BE2C (cell line): Measurements from ENCODE around the gene RLBP1.

Experiments used
- DNase-seq: peaks from one replicate; pipeline ENCODE4 v3.0.0-alpha.2; 2020
- H3K27me3 ChIP-seq: fragments of 250-450 bp; sonication (Bioruptor Pico); 2 replicates; pipeline ENCODE4 v1.5.1; 2020; ENCODE audit warnings: mild to moderate bottlenecking
- H3K36me3 ChIP-seq: fragments of 250-450 bp; sonication (Bioruptor Pico); 2 replicates; pipeline ENCODE4 v1.5.1; 2020; ENCODE audit warnings: mild to moderate bottlenecking
- H3K4me1 ChIP-seq: fragments of 250-450 bp; sonication (Bioruptor Pico); 2 replicates; pipeline ENCODE4 v1.5.1; 2020
- H3K4me3 ChIP-seq: 2 replicates; pipeline ENCODE4 v1.5.1; 2011; ENCODE audit warnings: low read depth, low read length
- H3K9me3 ChIP-seq: fragments of 250-450 bp; sonication (Bioruptor Pico); 2 replicates; pipeline ENCODE4 v1.5.1; 2020
- TF ChIP-seq, protein P1 (sequence below): IDR thresholded peaks from 2 replicates; pipeline ENCODE4 v1.5.1; 2012; ENCODE audit warnings: mild to moderate bottlenecking, low read depth, low read length

The RLBP1 gene

GRCh38 chr15:89211678-89212170 is 9.7 kb downstream of the RLBP1 start:
- TF ChIP-seq, protein P1, sequence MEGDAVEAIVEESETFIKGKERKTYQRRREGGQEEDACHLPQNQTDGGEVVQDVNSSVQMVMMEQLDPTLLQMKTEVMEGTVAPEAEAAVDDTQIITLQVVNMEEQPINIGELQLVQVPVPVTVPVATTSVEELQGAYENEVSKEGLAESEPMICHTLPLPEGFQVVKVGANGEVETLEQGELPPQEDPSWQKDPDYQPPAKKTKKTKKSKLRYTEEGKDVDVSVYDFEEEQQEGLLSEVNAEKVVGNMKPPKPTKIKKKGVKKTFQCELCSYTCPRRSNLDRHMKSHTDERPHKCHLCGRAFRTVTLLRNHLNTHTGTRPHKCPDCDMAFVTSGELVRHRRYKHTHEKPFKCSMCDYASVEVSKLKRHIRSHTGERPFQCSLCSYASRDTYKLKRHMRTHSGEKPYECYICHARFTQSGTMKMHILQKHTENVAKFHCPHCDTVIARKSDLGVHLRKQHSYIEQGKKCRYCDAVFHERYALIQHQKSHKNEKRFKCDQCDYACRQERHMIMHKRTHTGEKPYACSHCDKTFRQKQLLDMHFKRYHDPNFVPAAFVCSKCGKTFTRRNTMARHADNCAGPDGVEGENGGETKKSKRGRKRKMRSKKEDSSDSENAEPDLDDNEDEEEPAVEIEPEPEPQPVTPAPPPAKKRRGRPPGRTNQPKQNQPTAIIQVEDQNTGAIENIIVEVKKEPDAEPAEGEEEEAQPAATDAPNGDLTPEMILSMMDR, result no peak
- no peaks in the 10 kb centered on the region for H3K36me3 ChIP-seq
- H3K4me1 ChIP-seq, result no peaks in the 10 kb centered on the region
- H3K27me3 ChIP-seq, result no peaks in the 10 kb centered on the region
- H3K9me3 ChIP-seq, result no peaks in the 10 kb centered on the region
- DNase-seq, result no peak
- H3K4me3 ChIP-seq, result no peak overlapping the region

DNA sequence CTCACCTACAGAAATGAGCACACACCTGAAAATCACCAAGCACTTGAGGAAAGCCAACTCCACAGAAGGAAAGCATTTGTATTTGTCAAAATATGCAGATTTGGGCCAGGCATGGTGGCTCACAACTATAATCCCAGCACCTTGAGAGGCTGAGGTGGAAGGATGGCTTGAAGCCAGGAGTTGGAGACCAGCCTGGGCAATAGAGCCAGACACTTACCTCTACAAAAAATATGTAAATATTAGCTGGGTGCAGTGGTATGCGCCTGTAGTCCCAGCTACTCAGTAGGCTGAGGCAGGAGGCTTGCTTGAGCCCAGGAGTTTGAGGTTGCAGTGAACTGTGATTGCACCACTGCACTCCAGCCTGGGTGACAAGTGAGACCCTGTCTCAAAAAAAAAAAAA is 12.3 kb downstream of the RLBP1 start:
- TF ChIP-seq, protein P1, result no peak
- Histone ChIP-seq H3K36me3 (no peaks in the 10 kb centered on the region), H3K4me3 (no peak overlapping the region), H3K9me3 (no peaks in the 10 kb centered on the region), H3K27me3 (no peaks in the 10 kb centered on the region), H3K4me1 (no peaks in the 10 kb centered on the region)
- no peak for DNase-seq

GRCh38 chr15:89208256-89208655 is 13.1 kb downstream of the RLBP1 start:
- Histone ChIP-seq H3K36me3 (no peaks in the 10 kb centered on the region), H3K9me3 (no peaks in the 10 kb centered on the region), H3K4me3 (no peak overlapping the region), H3K4me1 (no peaks in the 10 kb centered on the region), H3K27me3 (no peaks in the 10 kb centered on the region)
- DNase-seq, result no peak
- TF ChIP-seq, protein P1, result no peak

DNA sequence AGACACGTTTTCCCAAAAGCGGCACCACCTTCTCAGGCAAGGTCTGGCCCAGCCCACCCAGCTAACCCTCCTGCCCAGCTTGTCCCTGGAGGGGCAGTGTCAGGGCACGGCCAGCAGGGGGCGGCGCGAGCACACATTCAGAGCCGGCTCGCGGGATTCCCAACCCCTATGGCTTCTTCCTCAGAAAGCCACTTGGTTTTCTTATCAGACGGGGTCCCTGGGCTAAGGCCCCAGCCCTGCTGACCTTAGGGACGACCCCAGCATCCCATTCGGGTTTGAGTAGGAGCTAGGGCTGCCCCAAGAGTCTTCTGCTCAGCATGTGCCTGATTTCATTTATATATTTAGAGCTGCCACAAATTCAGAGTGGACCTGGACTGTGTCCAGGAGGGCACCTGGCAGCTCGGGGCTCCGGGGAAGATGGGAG is 14.5 kb downstream of the RLBP1 start:
- TF ChIP-seq, protein P1, result peak; percentile 92
- no peaks in the 10 kb centered on the region for H3K36me3 ChIP-seq
- H3K27me3 ChIP-seq, result no peaks in the 10 kb centered on the region
- peak; percentile 84 for DNase-seq
- H3K9me3 ChIP-seq, result no peaks in the 10 kb centered on the region
- no peaks in the 10 kb centered on the region for H3K4me1 ChIP-seq
- H3K4me3 ChIP-seq, result peak overlapping the region; percentile 29

GRCh38 chr15:89205991-89206585 is 15.3 kb downstream of the RLBP1 start:
- Histone ChIP-seq H3K4me3 (no peak overlapping the region), H3K27me3 (no peaks in the 10 kb centered on the region), H3K4me1 (no peaks in the 10 kb centered on the region), H3K9me3 (no peaks in the 10 kb centered on the region), H3K36me3 (no peaks in the 10 kb centered on the region)
- TF ChIP-seq, protein P1, result no peak
- DNase-seq, result no peak

DNA sequence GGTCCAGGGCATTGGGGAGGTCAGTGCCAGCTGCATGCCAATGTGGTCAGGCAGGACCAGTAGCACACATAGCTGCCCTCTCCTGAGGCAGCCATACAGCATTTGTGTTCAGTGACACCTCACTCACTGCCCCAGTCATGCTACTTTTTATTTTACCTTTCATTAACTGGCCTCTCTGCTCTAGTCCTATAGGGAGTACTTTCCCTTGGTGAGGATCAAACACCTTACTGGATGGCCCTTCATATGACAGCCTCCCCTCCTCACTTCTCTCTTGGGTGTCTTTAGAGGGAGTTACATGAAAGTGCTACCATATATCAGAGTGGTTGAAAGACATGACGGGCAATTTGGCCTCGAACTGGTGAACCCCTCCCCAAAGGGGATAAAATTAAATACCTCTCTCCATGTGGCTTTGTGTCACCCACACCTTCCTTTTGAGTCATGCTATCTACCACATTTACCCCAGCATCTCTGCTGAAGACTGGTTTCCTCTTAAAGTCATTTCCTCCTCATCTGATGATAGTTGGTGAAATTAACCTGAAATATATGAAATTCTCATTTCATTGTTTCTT is 17.6 kb downstream of the RLBP1 start:
- H3K27me3 ChIP-seq, result no peaks in the 10 kb centered on the region
- no peaks in the 10 kb centered on the region for H3K4me1 ChIP-seq
- no peaks in the 10 kb centered on the region for H3K9me3 ChIP-seq
- TF ChIP-seq, protein P1, result no peak
- no peak overlapping the region for H3K4me3 ChIP-seq
- no peak for DNase-seq
- H3K36me3 ChIP-seq, result no peaks in the 10 kb centered on the region
